Activated CD4-positive, alpha-beta T cell treated with anti-CD3 and anti-CD28 coated beads, Interleukin-2, Interleukin-6, amounts not matched to agents 100 ng/mL and 50 ng/mL, durations not matched to agents 16 hours and 8 hours (primary cell): ENCODE results near the gene ATP1A3.
"Not testable (repeated sequence)": the region's sequence is repeated elsewhere in the genome, so short reads cannot be mapped to it uniquely, and the experiment has no call there.

ENCODE experiments used
- DNase-seq: peaks from one replicate; pipeline ENCODE4 v3.0.0-alpha.2; 2020

Gene ATP1A3

DNA sequence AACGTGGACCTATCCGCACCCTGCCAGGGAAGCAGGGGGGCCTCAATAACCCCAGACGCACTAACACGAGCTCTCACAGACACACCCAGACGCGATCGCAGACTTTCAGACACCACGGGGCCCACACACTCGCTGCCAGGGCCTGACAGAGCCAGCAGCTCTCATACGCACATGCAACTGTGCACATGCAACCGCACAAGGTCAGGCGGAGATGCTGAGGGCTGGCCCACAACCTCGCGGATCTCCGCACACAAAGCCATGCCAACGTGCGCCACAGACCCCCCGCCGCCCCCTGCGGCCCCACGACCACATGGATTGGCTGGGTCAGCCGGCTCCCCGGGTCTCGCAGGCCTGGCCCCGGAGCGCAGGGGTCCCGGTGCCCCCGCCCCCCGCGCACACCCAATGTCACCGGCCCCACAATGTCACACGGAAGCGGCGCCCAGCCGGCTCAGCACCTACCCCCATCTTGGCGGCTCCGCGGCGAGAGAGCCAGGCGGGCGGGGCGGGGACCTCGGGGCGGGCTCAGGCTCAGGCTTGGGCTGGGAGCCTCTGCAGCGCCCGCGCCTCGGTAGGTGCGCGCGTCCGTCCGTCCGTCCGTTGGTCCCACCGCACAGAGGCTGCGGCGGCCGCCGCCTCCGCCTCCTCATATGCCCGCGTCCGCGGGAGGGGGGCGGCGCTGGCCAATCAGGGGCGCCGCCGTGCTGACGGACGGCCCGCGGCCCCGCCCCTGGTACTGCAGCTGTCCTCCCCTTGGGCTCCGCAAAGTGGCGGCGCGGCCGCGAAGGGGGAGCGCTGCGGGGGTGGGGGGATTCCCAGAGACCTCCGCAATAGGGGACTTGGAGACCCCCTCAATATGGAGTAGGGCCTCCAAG lies at the start of gene ATP1A3:
ATP1A3 (minus strand) TSS at position 619 of the 872 bp plus-strand sequence; CDS start at position 465, 154 bp downstream.
- peak; percentile 70 for DNase-seq

DNA sequence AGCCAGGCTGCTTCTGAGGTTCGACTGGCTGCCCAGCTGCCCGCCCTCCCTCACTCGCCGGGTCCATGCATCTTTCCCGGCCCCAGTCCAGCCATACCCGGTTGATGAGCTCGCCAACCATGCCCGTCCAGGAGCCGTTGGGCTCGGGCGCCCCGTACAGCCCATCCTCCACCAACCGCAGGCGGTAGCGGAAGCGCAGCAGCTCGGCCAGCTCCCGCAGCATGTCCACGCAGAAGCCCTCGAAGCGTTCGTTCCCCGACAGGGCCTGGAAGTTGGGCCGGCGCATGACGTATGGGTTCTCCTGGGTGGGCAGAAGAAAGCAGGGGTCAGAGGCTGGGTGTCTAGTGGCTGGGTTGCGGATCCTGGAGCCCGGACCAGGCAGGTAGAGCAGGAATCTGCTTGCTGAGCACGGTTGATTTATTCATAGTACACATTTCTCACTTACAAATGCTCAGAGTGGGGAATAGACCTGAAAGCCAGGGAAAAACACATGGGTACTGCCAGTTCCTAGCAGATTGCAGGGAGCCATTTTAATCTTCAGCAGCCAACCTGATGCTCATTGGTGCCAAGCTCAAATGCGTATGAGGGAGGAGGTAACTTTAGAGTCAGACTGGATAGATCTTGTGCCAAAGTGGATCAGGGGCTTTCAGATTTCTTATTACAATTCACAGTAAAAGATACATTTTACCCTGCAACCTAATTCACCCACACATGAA lies 48.6 kb upstream of the ATP1A3 start:
- DNase-seq = no peak

- DNase-seq = not testable (repeated sequence)
Observed at GRCh38 chr19:42040491-42040890, 46.5 kb upstream of the ATP1A3 start.

DNA sequence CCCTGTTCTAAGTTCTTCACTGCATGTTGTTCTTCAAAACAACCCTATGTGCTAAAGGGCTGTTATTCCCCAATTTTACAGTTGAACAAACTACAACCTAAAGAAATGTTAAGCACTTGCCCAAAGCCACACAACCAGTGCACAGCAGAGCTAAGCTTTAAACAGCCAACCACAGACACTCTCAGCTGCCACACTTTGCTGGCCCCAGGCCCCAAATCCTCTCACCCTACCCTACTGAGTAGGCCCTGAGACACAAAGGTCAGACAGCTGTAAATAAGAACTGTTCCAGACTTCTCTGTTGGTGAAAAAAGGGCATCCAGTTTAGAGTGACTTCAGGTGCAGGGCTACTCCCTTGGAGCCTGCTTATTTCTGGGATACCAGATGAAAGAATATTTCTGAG lies 46.0 kb upstream of the ATP1A3 start:
- DNase-seq = no peak

GRCh38 chr19:42038666-42039065 lies 44.6 kb upstream of the ATP1A3 start:
- DNase-seq = no peak

- no peak for DNase-seq
Observed at GRCh38 chr19:42037649-42038048, 43.6 kb upstream of the ATP1A3 start.

DNA sequence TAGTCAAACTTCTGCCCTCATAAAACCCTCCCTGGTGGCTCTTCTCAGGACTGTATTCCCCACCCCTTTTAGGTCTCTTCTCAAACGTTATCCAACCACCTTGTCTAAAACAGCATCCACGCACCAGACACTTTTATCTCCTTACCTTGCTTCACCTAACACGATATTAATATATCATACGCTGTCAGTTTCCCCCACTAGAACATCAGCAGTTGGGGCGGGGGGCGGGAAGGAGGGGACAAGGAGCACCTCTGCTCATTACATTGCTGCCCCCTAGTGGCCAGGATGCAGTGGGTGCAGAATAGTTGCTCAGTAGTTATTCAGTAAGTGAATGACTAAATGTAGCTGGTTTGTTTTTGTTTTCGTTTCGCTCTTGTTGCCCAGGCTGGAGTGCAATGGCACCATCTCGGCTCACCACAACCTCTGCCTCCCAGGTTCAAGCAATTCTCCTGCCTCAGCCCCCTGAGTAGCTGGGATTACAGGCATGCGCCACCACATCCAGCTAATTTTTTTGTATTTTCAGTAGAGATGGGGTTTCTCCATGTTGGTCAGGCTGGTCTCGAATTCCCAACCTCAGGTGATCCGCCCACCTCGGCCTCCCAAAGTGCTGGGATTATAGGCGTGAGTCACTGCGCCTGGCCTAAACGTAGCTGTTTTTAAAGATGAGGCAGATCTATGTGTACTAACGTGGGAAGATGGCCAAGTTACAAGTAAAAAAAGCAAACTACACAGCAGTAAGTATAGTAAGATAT lies 40.8 kb upstream of the ATP1A3 start:
- DNase-seq = peak; percentile 84

GRCh38 chr19:42033413-42033812 lies 39.4 kb upstream of the ATP1A3 start:
- no peak for DNase-seq

- no peak for DNase-seq
Observed at GRCh38 chr19:42032431-42032830, 38.4 kb upstream of the ATP1A3 start.

DNA sequence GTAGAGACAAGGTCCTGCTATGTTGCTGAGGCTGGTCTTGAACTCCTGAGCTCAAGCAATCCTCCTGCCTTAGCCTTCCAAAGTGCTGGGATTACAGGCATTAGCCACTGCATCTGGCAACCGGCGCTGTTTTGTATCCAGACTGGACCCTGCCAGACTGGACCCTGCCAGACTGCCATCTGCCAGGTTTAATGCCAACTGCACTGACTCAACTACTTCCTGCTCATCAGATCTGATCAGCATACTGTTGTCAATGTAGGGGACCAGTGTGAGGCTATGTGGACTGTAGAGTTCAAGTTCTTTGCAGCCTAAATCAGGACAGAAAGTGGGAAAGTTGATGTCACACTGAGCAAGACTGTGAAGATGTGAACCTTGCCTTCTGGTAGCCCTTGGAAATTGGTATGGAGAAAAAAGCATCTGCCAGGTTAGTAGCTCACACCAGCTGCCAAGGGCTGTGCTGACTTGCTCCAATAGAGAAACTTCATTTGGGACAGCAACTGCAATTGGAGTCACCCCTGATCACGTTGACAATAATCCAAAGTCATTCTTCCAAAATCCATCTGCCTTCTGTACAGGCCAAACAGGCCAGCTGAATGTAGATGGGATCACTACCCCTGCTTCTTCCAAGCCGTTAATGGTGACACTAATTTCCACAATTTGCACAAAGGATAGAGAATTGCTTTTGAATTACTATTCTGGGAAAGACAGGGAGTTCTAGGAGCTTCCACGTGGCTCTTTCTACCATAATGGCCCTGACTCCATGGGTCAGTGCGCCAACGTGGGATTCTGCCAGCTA lies 36.8 kb upstream of the ATP1A3 start:
- DNase-seq = no peak

- DNase-seq = peak; percentile 56
Observed at GRCh38 chr19:42028304-42029216, 34.5 kb upstream of the ATP1A3 start.

- no peak for DNase-seq
Observed at GRCh38 chr19:42024622-42025111, 30.6 kb upstream of the ATP1A3 start.

GRCh38 chr19:42023943-42024260 lies 29.9 kb upstream of the ATP1A3 start:
- no peak for DNase-seq

DNA sequence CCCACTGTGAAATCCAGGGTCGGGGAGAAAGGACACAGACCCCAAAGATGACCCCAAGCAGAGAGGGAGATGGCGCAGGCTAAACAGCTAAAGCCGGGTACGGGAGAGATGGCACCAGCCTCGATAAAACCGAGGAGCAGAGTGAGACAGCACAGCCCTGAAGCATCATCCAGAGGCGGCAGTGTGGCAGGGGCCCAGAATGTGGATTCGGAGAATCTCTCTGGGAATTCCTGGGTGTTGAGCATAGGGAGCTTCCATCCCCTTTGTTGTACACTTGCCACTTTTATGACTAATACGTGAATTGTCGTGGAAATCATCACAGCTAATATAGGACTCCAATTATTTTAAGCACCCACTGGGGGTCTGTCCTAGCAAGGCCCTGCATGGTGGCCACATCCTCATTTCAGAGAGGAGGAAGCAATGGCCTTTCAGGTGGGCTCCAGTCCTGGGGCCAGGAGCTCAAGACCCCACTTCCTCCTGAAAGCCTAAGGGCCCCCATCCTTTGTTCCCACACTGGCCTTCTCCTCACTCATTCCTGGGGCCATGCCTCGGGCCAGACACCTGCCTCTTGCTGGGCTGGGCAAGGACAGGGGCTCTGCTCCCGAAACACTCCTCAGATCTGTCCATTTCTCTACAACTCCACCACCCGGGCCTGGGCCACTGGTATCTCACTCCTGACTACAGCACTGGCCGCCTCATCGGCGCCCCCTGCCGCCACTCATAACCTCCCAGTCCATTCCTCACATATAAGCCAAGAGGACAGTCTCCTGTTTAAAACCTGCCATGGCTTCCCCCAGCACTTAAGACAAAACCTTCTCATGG lies 29.3 kb upstream of the ATP1A3 start:
- peak; percentile 41 for DNase-seq

GRCh38 chr19:42022616-42023015 lies 28.6 kb upstream of the ATP1A3 start:
- DNase-seq = no peak

DNA sequence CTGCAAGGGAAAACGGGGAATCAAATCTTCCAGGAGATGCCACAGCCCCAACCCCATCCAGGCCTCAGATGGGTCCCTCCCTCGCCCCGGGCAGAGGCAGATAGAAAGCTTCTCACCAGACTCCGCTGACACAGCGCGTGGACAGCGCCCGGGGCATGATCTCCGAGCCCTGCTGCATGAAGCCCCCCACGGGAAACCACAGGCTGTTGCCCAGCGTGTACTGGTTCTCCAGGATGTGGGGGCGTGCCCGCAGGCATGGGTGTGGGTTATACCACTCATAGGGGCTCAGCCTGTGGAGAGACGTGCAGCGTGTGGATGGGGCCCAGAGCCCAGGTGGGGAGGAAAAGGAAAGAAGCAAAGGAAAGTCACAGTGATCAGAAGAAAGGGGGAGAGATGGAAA lies 27.2 kb upstream of the ATP1A3 start:
- DNase-seq = no peak

DNA sequence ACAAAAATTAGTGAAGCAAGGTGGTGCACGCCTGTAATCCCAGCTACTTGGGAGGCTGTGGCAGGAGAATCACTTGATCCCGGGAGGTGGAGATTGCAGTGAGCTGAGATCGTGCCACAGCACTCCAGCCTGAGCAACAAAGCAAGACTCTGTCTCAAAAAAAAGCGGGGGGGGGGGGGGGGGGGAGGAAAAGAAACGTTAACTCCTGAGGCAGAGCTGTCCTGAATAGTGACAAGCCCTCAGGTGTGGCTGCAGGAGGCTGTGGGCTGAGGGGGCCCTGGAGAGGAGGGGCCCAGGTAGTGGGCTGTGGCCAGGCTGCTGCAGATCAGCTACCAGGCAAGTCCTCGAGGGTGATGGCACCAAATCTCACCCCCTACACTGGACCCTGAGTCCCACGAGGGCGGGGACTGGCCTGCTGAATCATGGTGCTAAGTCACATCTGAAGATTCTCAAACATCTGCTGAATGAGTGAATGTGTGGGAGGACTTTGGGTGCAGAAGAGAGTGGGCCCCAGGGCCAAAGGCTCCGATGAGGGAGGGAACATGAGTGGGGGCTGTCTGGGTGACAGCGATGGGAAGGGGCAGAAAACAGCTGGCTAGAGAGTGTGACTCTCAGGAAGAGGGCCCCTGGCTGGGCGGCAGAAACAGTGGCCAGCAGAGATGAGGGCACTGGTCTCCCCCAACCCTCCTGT lies 24.6 kb upstream of the ATP1A3 start:
- no peak for DNase-seq

GRCh38 chr19:42017040-42017439 lies 23.0 kb upstream of the ATP1A3 start:
- DNase-seq = no peak

DNA sequence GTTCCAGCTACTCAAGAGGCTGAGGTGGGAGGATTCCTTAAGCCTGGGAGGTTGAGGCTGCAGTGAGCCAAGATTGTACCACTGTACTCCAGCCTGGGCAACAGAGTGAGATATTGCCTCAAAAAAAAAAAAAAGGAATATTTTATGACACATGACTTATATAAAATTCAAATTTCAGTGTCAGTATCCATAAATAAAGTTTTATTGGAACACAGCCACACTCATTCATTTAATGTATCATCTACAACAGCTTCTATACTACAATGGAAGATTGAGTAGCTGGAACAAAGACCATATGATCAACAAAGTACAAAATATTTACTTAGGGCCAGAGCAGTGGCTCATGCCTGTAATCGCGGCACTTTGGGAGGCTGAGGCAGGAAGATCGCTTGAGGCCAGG lies 18.7 kb upstream of the ATP1A3 start:
- not testable (repeated sequence) for DNase-seq
